Forelimb muscle (tissue), 1 donor: ENCODE measurements around the gene OR4K5. TPM values are rescaled to one million over a fixed set of nuclear protein-coding genes. Genes with fewer than 3 reads are reported as not detected.
"Not testable (repeated sequence)": the region's sequence is repeated elsewhere in the genome, so short reads cannot be mapped to it uniquely, and the experiment has no call there.

Source experiments
- DNase-seq: peaks from one replicate; pipeline ENCODE4 v3.0.0-alpha.2; 2013; ENCODE audit warnings: low read depth
- polyA plus RNA-seq: library from polyadenylated mRNA; unstranded; fragments of 120-200 nt; gene quantifications from one replicate; pipeline ENCODE4 v1.2.1, GENCODE V29; 2013; ENCODE audit not compliant: insufficient read length

OR4K5 gene, protein sequence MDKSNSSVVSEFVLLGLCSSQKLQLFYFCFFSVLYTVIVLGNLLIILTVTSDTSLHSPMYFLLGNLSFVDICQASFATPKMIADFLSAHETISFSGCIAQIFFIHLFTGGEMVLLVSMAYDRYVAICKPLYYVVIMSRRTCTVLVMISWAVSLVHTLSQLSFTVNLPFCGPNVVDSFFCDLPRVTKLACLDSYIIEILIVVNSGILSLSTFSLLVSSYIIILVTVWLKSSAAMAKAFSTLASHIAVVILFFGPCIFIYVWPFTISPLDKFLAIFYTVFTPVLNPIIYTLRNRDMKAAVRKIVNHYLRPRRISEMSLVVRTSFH
- polyA plus RNA-seq: not detected

GRCh38 chr14:19920021-19920657 is at the start of gene OR4K5:
Gene OR4K5, plus strand, starts transcription at chr14:19920607. Its CDS starts 0 bp downstream, at chr14:19920607.
- DNase-seq: no peak

DNA sequence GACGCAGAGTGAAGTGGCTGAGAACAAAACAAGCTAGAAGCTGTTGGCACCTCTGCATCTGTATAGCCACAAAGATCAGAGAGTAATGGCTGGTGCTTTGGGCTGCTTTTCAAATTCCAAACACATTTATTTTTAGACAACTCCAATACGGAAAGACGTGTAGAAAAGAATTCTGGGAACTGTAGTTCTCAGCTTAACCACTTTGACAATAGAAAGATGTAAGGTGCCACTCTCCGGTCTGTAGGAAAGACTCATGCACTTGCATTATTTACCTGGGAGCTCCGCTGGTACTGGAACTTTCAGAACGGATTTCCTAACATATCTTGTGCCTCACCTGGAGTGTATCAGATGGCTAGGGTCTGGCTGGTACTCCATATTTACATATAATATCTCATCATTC is 47.2 kb upstream of the OR4K5 start:
- DNase-seq: no peak

- no peak for DNase-seq
Measured at GRCh38 chr14:19874842-19875241, 45.6 kb upstream of the OR4K5 start, which contains the start of gene OR4K2. Gene OR4K2, plus strand, starts transcription at chr14:19875142. Its CDS starts 1,126 bp downstream, at chr14:19876268.

GRCh38 chr14:19878029-19878642 is 42.3 kb upstream of the OR4K5 start:
- DNase-seq: no peak

DNA sequence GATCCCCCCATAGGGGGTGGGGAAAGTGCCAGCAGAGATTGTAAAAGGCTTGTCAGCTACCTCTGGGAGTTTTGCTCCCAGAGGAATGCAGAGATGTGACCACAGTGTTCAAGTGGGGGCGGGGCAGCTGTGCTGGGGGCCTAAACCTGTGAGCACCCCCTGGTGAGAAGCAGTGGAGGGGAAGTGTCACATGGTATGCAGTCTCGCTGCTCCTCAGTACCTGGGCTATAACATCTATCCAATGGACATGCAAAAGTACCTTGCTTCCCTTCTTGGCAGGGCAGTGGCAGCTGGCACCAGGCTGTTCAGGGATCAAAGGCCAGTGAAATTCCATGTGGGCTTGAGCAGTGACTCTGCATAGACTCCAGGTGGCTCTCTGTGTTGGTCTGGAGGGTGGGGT is 25.1 kb upstream of the OR4K5 start:
- no peak for DNase-seq

DNA sequence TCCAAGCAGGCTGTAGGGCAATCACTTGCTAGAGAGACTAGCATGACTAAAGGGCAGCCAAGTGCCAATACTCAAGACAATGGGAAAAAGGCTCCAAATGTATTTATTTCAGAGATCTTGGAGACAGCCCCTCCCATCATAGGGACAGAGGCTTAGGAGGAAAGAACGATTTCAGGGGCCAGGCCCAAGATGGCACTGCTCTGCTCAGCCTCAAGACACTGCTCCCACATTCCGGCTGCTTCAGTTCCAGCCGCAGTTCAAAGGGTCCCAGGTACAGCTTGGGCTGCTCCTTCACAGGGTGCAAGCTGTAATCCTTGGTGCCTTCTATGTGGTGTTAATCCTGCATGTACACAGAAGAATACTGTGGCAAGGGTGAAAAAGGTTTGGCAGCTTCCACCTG is 19.4 kb upstream of the OR4K5 start:
- DNase-seq: no peak

DNA sequence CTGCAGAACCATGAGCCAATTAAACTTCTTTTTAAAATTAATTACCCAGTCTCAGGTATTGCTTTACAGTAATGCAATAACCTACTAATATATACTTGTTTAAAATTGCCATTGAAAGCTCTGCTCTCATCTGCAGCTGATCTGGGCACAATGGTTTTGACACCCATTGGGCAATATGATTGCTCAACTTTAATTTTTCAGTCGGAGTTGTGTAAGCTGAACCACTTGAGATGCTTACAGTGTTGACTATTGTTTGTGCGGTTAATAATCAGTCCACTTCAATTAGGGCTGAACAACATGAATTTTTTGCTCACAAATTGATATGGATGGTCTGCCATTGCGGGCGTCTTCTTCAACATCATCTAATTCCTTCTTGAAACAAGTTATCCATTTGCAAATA is 18.0 kb upstream of the OR4K5 start:
- DNase-seq: no peak

GRCh38 chr14:19906665-19907064 is 13.7 kb upstream of the OR4K5 start:
- DNase-seq: no peak

GRCh38 chr14:19911114-19911513 is 9.3 kb upstream of the OR4K5 start:
- no peak for DNase-seq

- no peak for DNase-seq
Measured at GRCh38 chr14:19917243-19917642, 3.2 kb upstream of the OR4K5 start.

- DNase-seq: no peak
Measured at GRCh38 chr14:19917955-19918518, 2.4 kb upstream of the OR4K5 start.

DNA sequence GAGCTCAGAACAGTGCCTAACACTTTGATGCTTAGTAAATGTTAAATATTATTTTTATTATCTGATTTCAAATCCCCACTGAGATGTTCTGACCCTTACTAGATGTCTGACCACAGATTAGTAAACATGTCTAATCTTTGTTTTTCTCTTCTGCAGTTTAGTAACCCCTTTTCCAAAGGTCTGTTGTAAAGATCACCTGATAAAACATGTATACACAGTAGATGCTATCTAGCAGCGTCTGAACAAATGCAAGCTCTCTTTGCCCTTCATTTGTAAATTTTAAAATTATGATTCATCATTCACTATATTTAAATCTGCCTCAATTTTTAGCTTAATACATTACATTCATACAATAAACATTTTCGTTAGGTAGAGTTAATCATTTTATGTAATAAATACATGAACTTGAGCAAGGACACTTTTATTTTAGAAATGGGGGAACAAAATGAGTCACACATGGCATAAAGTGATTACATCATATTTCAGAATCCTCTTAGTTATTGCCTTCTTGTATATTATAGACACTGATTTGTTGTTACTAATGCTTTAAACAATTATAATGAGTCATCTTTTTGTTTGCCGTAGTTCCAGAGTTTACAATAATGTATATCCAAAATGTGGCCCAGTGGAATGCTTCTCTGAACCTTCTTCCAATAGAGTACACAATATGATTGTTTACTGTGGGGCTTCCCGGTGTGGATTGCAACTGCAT is 1.7 kb upstream of the OR4K5 start:
- no peak for DNase-seq

DNA sequence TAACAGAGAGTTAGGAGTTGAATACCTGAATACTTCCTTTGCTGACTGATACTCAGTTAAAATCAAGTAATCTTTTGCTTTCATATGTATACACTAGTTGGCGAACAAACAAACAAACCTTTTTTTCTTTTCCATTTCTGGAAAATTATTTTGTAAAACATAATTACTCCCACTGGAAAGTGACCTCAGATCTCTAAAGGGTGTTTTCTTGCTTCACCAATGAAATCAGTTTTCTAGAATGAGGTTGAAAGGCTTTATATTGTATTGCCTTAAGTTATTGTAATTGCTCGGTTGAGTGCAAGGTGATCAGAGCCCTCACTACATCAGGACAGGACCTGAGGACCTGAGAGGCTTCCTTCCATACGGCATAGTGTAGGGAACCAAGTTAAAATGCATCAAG is 10.2 kb downstream of the OR4K5 start, which contains the start of gene OR4K1:
Gene OR4K1, plus strand, starts transcription at position 301 of the 400 bp plus-strand sequence. CDS start 4,750 bp downstream, outside the sequence.
- DNase-seq: no peak

DNA sequence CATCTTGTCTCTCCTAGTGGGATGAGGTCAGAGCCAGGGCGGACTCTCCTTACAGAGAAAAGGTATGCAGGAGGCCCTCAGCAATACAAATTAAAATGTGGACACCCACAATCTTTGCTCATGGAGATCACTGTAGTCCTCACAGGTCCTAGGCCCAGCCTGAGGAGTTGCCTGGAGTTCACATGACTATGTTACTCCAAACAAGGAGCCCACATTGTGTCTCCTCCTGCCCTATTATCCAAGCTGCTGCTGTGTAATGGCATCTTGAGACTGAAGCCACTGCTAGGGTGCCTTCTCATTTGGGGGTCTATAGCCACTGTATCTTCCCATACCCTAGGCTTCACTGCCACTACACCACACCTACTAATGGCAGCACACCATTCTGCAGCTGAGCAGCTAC is 21.3 kb downstream of the OR4K5 start:
- DNase-seq: no peak

- DNase-seq: no peak
Measured at GRCh38 chr14:19947413-19948090, 27.1 kb downstream of the OR4K5 start.

DNA sequence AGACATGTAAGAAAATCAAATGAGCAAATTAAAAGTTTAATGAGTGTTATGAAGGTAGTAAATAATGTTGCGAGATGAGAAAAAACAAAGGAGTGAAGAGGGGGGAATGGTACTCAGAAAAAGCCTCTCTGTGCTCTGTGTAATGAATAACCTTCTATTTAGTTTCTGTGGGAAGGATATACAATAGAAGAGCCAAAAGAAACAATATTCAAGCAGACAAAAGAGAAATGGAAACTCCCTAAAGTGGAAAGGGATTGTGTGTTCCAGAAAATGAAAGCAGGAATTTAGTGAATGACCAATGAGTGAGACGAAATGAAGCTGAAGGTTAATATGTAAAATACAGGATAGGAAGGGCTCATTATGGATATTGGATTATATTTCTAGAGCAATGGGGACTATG is 28.8 kb downstream of the OR4K5 start:
- no peak for DNase-seq

- not testable (repeated sequence) for DNase-seq
Measured at GRCh38 chr14:19969735-19970134, 49.3 kb downstream of the OR4K5 start.
